Esophagus muscularis mucosa (tissue), 4 donors: ENCODE data around the gene FZD1.

ENCODE experiments used
- CTCF ChIP-seq, 3 experiments: fragments of 200-600 bp in 2 of 3; fragments of 450-650 bp in 1 of 3; sonication (generic) in 2 of 3; IDR thresholded peaks; one replicate each; pipeline ENCODE4 v1.5.1; 2017 to 2019; ENCODE audit warnings: antibody characterized with exemption in 3 of 3, mild to moderate bottlenecking in 2 of 3, moderate library complexity in 1 of 3
- EP300 ChIP-seq: sonication (generic); formaldehyde crosslinking; IDR thresholded peaks from one replicate; pipeline ENCODE4 v1.6.1; 2017; ENCODE audit warnings: antibody characterized with exemption
- POLR2A ChIP-seq: fragments of 450-650 bp; IDR thresholded peaks from one replicate; pipeline ENCODE4 v1.6.1; 2017; ENCODE audit warnings: antibody characterized with exemption, moderate library complexity, mild to moderate bottlenecking, low read depth
- POLR2AphosphoS5 ChIP-seq, 2 donors: sonication (generic); formaldehyde crosslinking; IDR thresholded peaks; one replicate each; pipeline ENCODE4 v1.6.1; 2017; ENCODE audit warnings: antibody characterized with exemption in 2 of 2

GRCh38 chr7:91302794-91303193 lies 38.6 kb downstream of the FZD1 start:
- TF ChIP-seq POLR2A = no peak
- no peak for TF ChIP-seq CTCF (IDR thresholded peaks at IDR 0.05)
- TF ChIP-seq POLR2AphosphoS5 (IDR thresholded peaks at IDR 0.05) = no peak
- no peak for TF ChIP-seq EP300
